Measurements from ENCODE around the gene MYBPC2.
A peak's percentile ranks its signal among the peaks of the same experiment; 100 is the strongest.

Gene MYBPC2

DNA sequence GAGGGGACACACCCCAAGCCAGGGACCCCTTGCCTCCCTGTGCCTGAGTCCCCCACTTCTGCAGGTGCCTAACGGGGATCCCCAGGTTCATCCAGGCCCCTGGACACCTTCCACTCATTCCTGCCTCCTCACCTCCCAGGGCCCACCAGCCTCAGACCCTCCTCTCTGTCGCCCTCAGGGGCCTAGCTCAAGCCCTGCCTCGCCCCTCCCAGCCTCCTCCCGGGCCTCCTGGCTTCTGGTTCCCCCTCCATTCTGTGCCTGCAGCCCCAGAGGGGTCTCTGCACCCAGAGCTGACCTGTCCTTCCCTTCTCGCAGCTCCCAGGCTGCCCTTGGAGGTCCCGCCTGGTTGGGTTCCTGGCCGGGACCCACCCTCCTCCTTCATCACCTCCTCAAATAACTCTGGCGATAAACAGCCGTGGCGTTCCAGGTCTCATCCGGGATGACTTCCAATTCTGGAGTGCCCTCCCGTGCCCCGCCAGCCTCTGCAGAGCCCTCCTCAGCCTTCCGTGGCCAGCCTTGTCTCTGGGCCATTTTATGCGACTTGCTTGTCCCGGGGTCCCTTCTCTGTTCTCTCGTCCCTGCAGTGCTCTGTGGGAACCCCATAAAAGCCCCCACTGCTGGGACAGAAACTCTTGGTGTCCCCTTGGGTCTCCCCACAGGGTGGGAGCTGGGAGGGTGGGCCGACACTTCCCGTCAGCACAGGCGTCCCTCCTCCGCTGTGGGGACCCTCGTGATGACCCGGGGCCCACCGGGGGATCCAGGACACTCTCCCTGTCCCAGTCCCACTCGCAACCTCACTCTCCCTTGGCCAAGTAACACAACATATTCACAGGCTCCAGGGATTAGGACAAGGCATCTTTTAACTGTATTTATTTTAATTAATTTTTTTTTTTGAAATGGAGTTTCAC, 69.1 kb downstream of the MYBPC2 start:
- DNase-seq: no peak

- DNase-seq: no peak
Observed at GRCh38 chr19:50505856-50506611, 73.3 kb downstream of the MYBPC2 start.

DNA sequence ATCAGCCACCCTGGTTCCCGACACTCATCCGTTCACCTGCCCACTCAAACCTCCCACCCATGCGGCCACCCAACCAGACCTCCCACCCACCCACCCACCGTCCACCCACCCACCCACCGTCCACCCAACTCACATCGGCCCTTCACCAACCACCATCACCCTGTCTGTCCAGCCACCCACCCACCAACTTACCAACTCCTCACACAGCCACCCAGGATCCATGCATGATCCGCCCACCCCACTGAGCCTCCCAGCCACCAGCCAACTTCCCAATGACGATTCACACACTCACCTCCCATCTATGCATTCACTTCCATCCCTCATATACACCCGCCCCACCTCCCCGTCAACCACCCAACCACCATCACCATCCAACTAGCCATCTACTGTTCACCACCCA, 74.0 kb downstream of the MYBPC2 start:
- no peak for DNase-seq

GRCh38 chr19:50507376-50507775, 74.7 kb downstream of the MYBPC2 start:
- no peak for DNase-seq

GRCh38 chr19:50508843-50509190, 76.1 kb downstream of the MYBPC2 start:
- no peak for DNase-seq

GRCh38 chr19:50509366-50509765, 76.7 kb downstream of the MYBPC2 start:
- no peak for DNase-seq

DNA sequence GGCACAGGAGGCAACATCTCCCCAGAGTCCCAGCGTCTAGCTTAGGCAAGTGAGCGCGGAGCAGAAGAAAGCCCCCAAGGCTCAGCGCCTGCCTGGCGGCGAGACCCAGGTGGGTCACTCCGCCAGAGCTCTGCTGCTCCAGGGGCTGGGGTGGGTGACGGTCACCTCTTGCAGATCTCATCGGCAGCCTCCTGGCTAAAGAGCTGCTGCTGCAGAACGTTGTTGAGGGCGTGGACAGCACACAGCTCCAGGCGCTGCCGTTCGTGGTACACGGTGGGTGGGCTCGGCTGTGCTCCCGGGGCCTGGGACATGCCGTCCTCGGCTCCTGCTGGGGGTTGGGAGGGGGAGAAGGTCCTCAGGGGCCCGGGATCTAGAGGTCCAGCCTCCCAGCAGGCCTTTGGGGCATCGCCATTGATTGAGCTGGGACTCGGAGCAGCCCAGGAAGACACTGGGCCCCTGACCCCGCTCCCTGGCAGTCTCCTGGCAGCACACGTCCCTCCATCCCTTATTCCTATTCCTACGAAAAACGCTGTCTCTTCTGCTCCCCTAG, 77.5 kb downstream of the MYBPC2 start:
- DNase-seq: no peak

DNA sequence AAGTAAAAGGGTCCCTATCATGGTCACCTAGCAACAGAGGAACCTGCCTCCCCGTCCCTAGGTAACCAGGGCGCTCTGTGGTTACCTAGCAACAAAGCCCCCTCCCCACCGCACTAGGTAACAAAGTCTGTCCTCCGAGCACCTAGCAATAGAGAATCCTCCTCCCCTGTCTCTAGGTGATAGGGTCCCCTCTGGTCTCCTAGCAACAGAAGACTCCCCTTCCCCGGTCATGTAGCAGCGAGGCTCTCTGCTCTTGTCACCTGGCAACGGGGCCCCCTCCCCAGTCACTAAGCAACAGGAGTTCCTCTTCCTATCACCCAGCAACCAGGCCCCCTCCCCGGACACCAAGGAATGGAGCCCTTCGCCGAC, 78.0 kb downstream of the MYBPC2 start:
- DNase-seq: no peak

GRCh38 chr19:50511069-50511822, 78.6 kb downstream of the MYBPC2 start, which contains the start of gene JOSD2:
TSS of gene JOSD2 (minus strand) at chr19:50511191. CDS start at chr19:50510431, 760 bp downstream.
- peak; percentile 91 for DNase-seq

DNA sequence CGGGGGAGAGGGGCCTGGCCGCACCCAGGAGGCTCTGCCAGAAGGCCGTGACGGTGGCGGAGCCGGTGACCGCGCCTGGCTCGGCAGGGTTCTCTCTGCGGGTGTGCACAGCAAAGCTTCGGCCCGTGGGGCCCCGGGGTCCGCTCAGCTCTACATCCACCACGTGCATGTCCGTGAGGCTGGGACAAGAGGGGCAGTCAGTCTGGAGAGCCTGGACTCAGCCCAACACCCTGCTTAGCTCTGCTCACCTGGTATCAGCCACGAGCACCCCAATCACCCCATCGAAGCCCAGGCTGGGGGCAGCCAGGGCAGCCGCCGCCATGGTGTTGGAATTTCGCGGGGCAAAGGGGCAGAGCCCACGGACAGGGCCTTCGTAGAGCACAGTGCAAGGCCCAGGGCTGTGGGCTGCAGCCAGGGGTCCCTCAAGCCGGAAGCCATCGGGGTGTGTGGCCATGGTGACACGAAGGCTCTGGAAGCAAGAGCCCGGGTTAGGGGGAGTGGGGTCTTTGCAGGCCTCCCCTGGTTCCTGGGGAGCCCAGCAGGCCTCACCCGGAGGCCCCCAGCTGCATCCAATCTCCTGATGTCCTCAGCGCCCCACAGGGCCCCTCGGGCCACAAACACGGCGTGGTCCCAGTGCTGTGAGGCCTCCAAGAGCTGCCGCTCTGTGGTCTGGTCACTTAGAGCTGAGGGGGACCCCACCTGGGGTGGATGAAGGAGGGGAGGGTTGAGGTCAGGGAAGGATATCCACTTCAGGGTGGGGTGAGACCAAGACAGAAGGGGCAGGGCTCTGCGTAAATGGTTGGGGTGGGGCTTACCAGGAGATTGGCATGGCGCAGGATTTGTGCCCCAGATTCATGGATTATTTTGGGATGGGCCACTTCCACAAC, 79.7 kb downstream of the MYBPC2 start:
- DNase-seq: no peak

DNA sequence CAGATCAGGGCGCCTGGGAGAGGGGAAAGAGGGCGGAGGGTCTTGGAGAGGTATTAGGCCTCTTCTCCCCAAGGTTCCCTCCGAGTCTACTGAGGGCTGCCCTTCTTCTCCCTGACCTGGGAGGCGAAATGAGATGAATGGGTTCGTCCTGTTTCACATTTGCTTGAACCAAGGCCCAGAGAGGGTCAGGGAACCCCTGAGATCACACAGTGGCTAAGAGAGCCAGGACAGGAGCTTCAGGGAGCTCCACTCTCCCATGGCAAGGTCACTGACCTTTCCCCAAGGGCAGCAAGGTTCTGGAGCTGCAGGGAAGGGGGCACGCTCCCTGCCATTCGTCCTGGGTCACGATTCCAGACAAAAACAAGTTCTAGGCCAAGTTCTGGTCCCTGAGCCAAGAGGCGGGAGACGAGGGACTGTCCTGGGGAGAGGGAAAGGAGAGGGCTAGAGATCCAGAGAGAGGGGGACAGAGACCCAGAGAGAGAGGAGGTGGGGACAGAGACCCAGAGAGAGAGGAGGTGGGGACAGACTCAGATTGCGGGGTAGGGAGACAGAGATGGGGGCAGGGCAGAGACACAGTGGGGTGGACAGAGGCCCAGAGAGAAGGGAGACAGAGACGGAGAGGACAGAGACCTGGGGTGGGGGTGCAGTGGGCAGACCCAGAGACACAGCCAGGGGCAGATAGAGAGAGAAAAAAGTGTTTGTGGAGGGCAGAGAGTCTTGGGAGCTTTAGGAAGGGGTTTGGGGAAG, 80.5 kb downstream of the MYBPC2 start:
- no peak for DNase-seq

- no peak for DNase-seq
Observed at GRCh38 chr19:50513746-50514345, 81.2 kb downstream of the MYBPC2 start, which contains the start of gene ASPDH. TSS of gene ASPDH (minus strand) at chr19:50513913. CDS start at chr19:50513823, 90 bp downstream.

- no peak for DNase-seq
Observed at GRCh38 chr19:50514346-50515167, 81.9 kb downstream of the MYBPC2 start.

DNA sequence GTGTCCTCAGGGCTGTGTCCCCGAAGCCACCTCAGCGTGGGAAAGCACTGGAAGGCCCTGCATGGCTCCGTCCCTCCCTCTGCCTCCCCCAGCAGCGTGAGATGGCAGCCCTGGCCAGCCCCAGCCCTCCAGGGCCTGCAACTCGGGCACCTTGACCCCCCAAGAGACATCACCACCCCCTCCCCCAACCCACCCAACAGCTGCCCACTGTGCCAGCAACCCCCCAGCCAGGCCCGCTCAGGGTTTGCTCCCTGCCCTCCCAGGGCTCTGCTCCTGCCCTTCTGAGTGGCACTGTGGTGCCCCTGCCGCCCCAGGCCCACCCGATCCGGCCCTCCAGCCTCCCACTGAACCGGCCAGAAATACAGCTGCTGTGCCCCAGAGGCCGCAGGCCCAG, 82.5 kb downstream of the MYBPC2 start:
- no peak for DNase-seq

All from NCI-H1048 (cell line).